Muscle layer of colon (tissue), 2 donors: ENCODE measurements around the gene NEK8.
"Not testable (repeated sequence)": the region's sequence is repeated elsewhere in the genome, so short reads cannot be mapped to it uniquely, and the experiment has no call there.

Source experiments
- H3K27ac ChIP-seq: one replicate; pipeline ENCODE4 v1.7.0; 2013; ENCODE audit warnings: low read depth, mild to moderate bottlenecking, low read length, moderate library complexity
- H3K27me3 ChIP-seq, 2 donors: one replicate each; pipeline ENCODE4 v1.7.0; 2013; ENCODE audit warnings: low read length in 2 of 2, mild to moderate bottlenecking in 2 of 2; ENCODE audit not compliant: insufficient read depth in 2 of 2, control insufficient read depth in 1 of 2
- H3K36me3 ChIP-seq: one replicate; pipeline ENCODE4 v1.7.0; 2013; ENCODE audit warnings: mild to moderate bottlenecking, low read length; ENCODE audit not compliant: insufficient read depth
- H3K4me1 ChIP-seq: one replicate; pipeline ENCODE4 v1.7.0; 2013; ENCODE audit warnings: mild to moderate bottlenecking, low read length; ENCODE audit not compliant: insufficient read depth
- H3K4me3 ChIP-seq, 2 donors: one replicate each; pipeline ENCODE4 v1.7.0; 2013; ENCODE audit warnings: low read length in 2 of 2, low read depth in 1 of 2, mild to moderate bottlenecking in 1 of 2, moderate library complexity in 1 of 2
- H3K9ac ChIP-seq: one replicate; pipeline ENCODE4 v1.7.0; 2013; ENCODE audit warnings: low read length
- H3K9me3 ChIP-seq: one replicate; pipeline ENCODE4 v1.7.0; 2013; ENCODE audit warnings: mild to moderate bottlenecking, low read length
- donor health status: abdominal sarcoma.
- donor health status: Adenocarcinoma of cecum.

NEK8 gene

DNA sequence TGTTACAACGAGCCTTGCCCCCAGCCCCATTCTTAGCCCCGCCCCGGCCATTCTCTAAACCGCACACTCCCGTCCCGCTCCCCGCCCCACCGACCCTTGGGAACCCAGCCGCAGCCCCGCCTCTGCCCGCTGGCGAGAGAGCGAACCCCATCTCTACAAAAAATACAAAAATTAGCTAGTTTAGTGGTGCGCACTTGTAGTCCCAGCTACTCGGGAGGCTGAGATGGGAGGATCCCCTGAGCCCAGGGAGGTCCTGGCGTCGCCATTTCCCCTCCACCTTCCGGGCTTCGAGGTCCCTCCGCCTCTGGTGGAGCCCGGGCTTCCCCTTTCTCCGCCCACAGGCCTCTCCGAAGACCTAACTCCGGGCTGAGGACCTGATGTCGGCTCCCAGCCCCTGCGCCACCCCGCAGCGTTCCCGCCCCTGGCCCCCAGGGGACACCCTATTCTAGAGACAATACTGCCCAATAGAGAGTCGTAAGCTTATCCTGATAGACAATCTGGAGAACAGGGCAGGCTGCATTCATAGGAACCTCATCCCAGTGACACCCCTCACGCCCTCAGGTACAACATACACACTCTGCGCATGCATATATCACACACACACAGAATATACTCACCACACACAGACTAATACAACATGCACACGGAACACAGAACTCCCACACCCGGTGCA is 16.4 kb upstream of the NEK8 start:
- no peaks in the 10 kb centered on the region for H3K27me3 ChIP-seq
- peak overlapping the region; percentile 64 to 72 for H3K4me3 ChIP-seq
- H3K4me1 ChIP-seq, result peaks cover 23% of the 10 kb centered on the region

DNA sequence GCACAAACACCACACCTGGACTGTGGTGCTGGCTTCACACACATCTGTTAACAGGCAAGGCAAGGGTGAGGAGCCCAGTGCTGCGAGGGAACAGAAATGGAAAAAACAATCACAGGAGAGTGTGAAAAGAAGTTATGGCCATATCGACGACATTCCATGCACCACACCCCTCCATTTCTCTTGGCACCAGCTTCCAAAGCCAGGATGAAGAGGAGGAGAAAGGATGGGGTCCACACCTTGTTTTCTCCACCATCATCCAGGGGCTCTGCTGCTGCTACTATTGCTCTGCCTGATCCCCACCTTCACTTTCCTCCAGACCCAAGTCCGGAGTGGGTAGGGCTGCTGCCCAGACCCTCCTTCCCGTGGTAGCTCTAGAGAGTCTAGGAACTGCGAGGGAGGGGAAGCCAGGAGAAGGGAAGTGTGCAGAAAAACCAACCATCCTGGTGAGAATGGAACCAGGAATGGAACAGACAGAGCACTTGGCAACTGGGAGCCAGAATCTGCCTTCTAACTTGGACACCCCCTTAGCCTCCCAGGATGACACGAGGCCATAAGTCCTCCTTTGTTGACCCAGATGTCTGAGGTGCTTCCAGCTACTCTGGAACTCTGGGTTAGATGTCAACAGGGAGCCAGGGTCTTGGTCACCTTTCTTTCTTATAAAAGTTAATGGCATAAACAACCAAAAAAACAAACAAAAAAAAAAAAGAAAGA is 15.7 kb upstream of the NEK8 start:
- H3K27me3 ChIP-seq, result no peaks in the 10 kb centered on the region
- H3K4me3 ChIP-seq, result no peak overlapping the region
- no peak overlapping the region for H3K27ac ChIP-seq
- peaks cover 23% of the 10 kb centered on the region for H3K4me1 ChIP-seq
- peaks cover 21% of the 10 kb centered on the region for H3K36me3 ChIP-seq
- peak overlapping the region; percentile 68 for H3K9ac ChIP-seq
- H3K9me3 ChIP-seq, result no peaks in the 10 kb centered on the region

More for the DNA sequence above, 16.4 kb upstream of the NEK8 start:
- Histone ChIP-seq H3K36me3 (peaks cover 21% of the 10 kb centered on the region), H3K27ac (peak overlapping the region; percentile 88), H3K9me3 (no peaks in the 10 kb centered on the region), H3K9ac (peak overlapping the region; percentile 68)

DNA sequence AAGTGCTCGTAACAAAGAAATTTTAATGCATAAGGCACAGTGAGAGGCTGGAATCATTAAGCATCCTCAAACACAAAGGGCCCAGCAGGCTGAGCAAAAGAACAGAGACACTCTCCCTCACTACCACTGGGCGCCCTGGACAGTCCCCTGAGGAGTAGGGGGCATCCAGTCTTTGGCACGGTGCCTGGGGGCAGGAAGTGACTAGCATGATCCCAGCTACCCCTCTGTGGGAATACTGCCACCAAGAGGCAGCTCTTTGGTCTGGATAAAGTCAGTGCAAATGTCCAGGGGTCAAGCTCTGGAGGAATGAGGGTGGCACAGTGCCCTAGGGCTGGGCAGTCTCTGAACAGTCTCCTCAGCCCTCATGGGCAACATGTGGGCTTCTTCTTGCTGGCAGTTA is 14.3 kb upstream of the NEK8 start:
- Histone ChIP-seq H3K4me1 (peaks cover 31% of the 10 kb centered on the region), H3K27me3 (no peaks in the 10 kb centered on the region), H3K36me3 (peaks cover 21% of the 10 kb centered on the region), H3K4me3 (no peak overlapping the region), H3K27ac (no peak overlapping the region), H3K9me3 (no peaks in the 10 kb centered on the region), H3K9ac (no peak overlapping the region)

DNA sequence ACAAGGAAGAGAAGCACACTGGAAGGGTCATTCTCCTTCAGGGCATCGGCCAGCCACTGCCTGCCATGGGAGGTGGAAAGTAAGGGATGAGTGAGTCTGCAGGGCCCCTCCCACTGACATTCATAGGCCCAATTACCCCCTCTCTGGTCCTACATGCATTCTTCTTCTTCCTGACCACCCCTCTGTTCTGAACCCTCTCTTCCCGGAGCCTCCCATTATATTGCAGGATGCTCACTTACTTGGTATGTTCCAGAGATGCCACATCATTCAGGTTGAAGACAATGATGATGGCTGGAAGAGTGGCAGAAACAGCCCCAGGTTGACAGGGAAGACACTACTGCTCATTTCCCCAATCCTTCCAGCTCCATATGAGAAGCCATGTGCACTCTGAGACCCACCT is 13.4 kb upstream of the NEK8 start:
- Histone ChIP-seq H3K27ac (no peak overlapping the region), H3K36me3 (peaks cover 21% of the 10 kb centered on the region), H3K4me1 (peaks cover 31% of the 10 kb centered on the region), H3K27me3 (no peaks in the 10 kb centered on the region), H3K9me3 (no peaks in the 10 kb centered on the region), H3K4me3 (no peak overlapping the region), H3K9ac (no peak overlapping the region)

DNA sequence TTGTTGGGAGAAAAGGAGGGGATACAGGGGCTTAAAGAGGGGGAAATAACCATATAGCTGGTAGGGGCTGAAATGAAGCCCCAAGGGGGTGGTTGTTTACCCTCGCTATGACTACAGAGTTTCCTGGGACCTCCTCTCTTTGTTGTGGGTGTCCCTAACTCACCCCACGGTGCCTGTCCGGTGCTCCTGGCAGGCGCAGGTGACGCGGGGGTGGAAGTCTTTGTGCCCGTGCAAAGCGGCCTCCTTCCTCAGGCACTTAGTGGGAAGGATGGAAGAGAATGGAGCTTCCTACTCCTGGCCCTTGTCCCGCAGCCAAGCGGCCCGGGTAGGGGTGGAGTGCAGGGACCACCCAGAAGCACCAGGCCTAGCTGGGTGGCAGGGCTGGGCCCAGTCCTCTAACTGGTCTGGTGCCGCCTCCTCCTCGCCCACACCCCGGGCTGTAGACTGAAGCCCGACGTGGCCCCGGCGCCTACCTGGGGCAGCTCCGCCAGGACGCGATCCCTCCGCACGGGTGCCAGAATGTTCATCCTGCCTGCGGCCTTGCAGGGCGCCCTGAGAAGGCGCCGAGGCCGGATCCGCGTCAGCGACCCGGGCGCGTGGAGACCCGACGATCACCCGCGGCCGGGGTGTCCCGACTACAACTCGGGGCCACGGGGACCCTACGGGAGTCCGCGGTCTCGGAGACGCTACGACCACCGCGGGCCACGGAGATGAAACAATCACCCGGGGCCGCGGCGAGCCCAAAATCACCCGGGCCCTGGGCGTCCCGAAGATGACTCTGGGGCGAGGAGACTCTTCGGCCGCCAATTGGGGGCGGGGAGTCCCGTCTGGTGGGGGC is 11.6 kb upstream of the NEK8 start:
- Histone ChIP-seq H3K27me3 (no peaks in the 10 kb centered on the region), H3K9ac (peak overlapping the region; percentile 88), H3K4me3 (peak overlapping the region; percentile 71 to 87), H3K36me3 (peaks cover 27% of the 10 kb centered on the region), H3K27ac (peak overlapping the region; percentile 95), H3K4me1 (peaks cover 40% of the 10 kb centered on the region), H3K9me3 (no peaks in the 10 kb centered on the region)

DNA sequence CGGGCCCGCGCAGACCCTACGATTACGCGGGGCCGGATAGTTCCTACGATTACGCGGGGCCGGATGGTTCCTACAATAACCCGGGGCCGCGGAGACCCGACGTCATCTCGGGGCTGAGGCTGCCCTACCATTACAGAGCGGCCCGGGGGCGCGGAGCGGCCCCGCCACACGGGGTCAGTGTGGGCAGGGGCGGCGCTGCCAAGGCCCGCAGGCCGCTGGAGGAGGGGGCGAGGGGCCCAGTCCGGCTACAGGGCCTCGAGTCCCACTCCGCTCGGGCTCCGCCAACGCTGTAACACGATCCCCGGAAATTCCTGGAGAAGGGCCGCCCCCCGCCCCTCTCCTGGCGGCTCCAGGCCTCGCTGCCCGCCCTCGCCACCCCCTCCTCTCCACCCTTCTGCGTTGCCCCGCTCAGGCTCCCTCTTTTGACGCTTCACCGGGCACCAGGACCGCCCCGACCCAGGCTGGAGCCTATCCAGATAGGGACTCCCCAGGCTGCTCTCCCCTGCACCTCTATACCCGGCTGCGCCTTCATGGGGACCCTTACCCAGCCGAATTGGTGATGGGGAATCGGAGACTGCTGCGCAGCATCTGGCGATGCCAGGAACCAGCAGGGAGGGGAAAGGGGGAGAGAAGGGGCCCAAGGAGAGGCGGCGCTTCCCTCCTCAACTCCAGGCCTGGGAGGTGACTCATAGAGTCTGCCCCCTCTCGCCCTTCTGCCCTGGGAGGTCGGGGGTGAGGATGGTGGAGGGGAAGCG is 10.8 kb upstream of the NEK8 start, which contains the start of gene RAB34:
Gene RAB34 (minus strand): TSS at position 291 of the 755 bp plus-strand sequence. CDS start 602 bp downstream, outside the sequence.
- Histone ChIP-seq H3K9me3 (no peaks in the 10 kb centered on the region), H3K27me3 (no peaks in the 10 kb centered on the region), H3K4me1 (peaks cover 34% of the 10 kb centered on the region), H3K4me3 (peak within 1 kb of the TSS; percentile 71 to 87), H3K27ac (peak within 1 kb of the TSS; percentile 99), H3K36me3 (peaks cover 34% of the 10 kb centered on the region), H3K9ac (peak within 1 kb of the TSS; percentile 88)

DNA sequence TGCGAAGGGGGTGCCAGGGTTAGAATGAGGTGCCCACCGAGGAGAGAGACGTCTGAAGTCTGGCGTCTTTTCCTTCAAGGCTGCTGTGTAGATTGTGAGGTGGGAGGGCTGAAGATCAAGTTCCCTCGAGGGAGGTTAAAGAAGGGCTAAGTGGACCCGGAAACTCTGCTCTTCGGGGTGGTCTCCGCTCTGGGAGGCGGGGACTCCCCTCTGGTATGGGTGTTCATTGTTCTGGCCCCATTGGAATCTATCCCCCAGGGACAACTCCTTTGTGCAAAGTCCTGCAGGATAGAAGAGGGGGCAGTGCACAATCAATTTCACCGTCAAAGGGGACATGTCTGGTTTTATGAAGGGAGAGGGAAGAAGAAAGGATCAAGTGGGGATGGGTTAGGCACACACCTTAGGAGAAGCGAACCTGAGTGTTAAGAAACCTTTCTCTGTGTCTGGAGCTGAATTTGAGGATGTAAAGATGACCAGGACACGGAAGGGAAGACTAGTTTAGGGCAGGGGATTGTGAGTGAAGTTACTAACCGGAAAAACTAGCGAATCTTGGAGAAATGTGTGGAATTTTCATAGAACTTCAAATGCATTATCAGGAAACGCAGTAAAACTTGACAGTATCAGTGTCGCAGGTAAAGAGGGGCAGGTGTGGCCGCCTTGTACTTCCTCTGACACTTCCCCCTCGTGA is 10.1 kb upstream of the NEK8 start:
- H3K4me3 ChIP-seq, result peak overlapping the region; percentile 68 to 71
- H3K4me1 ChIP-seq, result peaks cover 34% of the 10 kb centered on the region
- H3K27me3 ChIP-seq, result no peaks in the 10 kb centered on the region
- H3K36me3 ChIP-seq, result peaks cover 42% of the 10 kb centered on the region
- H3K9ac ChIP-seq, result peak overlapping the region; percentile 71
- peak overlapping the region; percentile 99 for H3K27ac ChIP-seq
- no peaks in the 10 kb centered on the region for H3K9me3 ChIP-seq

DNA sequence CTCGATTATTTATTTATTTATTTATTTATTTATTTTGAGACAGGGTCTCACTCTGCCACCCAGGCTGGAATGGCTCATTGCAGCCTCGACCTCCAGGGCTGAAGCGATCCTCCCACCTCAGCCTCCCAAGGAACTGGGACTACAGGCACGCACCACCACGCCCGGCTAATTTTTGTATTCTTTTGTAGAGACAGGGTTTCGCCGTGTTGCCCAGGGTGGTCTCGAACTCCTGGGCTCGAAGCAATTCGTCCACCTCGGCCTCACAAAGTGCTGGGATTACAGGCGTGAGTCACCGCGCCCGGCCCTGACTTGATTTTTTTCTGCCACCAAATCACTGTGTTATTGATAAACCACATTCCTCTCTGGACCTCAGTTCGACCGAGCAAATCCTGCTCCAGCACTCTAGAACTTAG is 9.6 kb upstream of the NEK8 start:
- peaks cover 34% of the 10 kb centered on the region for H3K4me1 ChIP-seq
- peak overlapping the region; percentile 93 for H3K9ac ChIP-seq
- peak overlapping the region; percentile 91 for H3K27ac ChIP-seq
- peak overlapping the region; percentile 36 to 95 for H3K4me3 ChIP-seq
- no peaks in the 10 kb centered on the region for H3K27me3 ChIP-seq
- no peaks in the 10 kb centered on the region for H3K9me3 ChIP-seq
- peaks cover 46% of the 10 kb centered on the region for H3K36me3 ChIP-seq

DNA sequence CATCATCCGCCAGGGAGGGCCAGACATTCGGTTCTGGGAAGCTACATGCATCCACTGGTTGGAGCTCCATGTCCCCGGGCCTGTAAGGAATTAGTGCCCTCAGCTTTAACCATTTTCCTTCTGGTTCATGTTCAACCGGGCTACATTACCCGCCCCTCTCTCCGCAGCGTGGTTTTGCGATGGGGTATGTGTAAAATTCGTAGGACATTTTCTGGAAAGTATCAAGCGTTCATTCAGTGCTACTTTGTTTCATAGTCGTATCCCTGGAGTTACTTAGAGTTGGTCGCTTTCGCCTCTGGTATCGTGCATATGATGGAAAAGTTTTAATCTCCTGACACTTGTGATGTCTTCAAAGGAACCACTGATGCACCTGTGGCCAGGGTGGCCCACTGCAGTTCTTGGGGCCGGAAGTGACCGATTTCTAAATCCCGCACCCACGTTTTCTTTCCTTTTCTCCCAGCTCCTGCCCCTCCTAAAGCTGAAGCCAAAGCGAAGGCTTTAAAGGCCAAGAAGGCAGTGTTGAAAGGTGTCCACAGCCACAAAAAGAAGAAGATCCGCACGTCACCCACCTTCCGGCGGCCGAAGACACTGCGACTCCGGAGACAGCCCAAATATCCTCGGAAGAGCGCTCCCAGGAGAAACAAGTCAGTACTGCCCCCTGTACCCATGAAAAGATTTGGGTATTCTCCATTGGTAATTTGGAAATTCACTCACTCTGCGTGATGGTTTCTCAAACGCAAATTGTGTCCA is 8.2 kb upstream of the NEK8 start:
- H3K27ac ChIP-seq, result peak overlapping the region; percentile 91
- peaks cover 44% of the 10 kb centered on the region for H3K36me3 ChIP-seq
- peak overlapping the region; percentile 93 for H3K9ac ChIP-seq
- H3K4me3 ChIP-seq, result peak overlapping the region; percentile 94 to 95
- H3K4me1 ChIP-seq, result peaks cover 37% of the 10 kb centered on the region
- H3K9me3 ChIP-seq, result no peaks in the 10 kb centered on the region
- peaks cover 0 to 1% of the 10 kb centered on the region in 2 donors for H3K27me3 ChIP-seq

DNA sequence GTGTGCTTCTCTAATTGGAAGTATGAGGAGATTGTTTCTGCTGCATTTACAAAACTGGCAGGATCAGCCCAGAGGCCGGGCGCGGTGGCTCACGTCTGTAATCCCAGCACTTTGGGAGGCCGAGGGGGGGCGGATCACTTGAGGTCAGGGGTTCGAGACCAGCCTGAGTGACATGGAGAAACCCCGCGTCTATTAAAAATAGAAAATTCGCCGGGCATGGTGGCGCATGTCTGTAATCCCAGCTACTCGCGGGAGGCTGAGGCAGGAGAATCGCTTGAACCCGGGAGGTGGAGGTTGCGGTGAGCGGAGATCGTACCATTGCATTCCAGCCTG is 7.6 kb upstream of the NEK8 start:
- peak overlapping the region; percentile 10 for H3K27ac ChIP-seq
- H3K36me3 ChIP-seq, result peaks cover 39% of the 10 kb centered on the region
- peak overlapping the region; percentile 93 for H3K9ac ChIP-seq
- not testable (repeated sequence) for H3K9me3 ChIP-seq, H3K27me3 ChIP-seq
- H3K4me3 ChIP-seq, result peak overlapping the region; percentile 94 to 95
- peaks cover 38% of the 10 kb centered on the region for H3K4me1 ChIP-seq
